WTC11 (cell line): ENCODE results near the gene MIXL1. TPM values are rescaled to one million over a fixed set of nuclear protein-coding genes. Genes with fewer than 3 reads are reported as not detected.
A peak's percentile ranks its signal among the peaks of the same experiment; 100 is the strongest.

Source experiments
- ATAC-seq: fragments of 200-7000 bp; cut with Tn5 transposase; 2 replicates; pipeline ENCODE4 v1.10.0; 2021; ENCODE audit warnings: mild to moderate bottlenecking, moderate library complexity
- CTCF ChIA-PET: fragments of 300-600 bp; sonication (Branson Sonifier 250); formaldehyde crosslinking; loops from one replicate; lab custom pipeline; 2021; ENCODE audit warnings: antibody characterized with exemption; lab: Charles Lee
- POLR2A ChIA-PET: fragments of 350-600 bp; sonication (Branson Sonifier 250); formaldehyde crosslinking; loops from one replicate; lab custom pipeline; 2021; ENCODE audit warnings: antibody characterized with exemption; lab: Charles Lee
- DNase-seq: peaks from one replicate; pipeline ENCODE4 v3.0.0; 2021; ENCODE audit warnings: low spot score
- H3K27ac Mint-ChIP-seq: 2 replicates; pipeline ENCODE4 v1.8.0; 2021; ENCODE audit warnings: mixed read lengths
- H3K27me3 Mint-ChIP-seq: 2 replicates; pipeline ENCODE4 v1.8.0; 2021; ENCODE audit warnings: low read depth, mild to moderate bottlenecking, moderate library complexity, mixed read lengths
- H3K36me3 Mint-ChIP-seq: 2 replicates; pipeline ENCODE4 v1.8.0; 2021; ENCODE audit warnings: mixed read lengths
- H3K4me1 Mint-ChIP-seq: 2 replicates; pipeline ENCODE4 v1.8.0; 2022; ENCODE audit warnings: mixed read lengths
- H3K4me3 Mint-ChIP-seq: 2 replicates; pipeline ENCODE4 v1.8.0; 2021; ENCODE audit warnings: mild to moderate bottlenecking, moderate library complexity, mixed read lengths
- H3K9me3 Mint-ChIP-seq: 2 replicates; pipeline ENCODE4 v1.8.0; 2021; ENCODE audit warnings: mixed read lengths
- ARID4B ChIP-seq: sonication (generic); formaldehyde crosslinking; IDR thresholded peaks from 2 replicates; pipeline ENCODE4 v1.8.0; 2023; ENCODE audit warnings: missing genetic modification reagents, mild to moderate bottlenecking, borderline replicate concordance
- ATF3 ChIP-seq: sonication (generic); formaldehyde crosslinking; conservative IDR thresholded peaks from 2 replicates; pipeline ENCODE4 v1.8.1; 2022; ENCODE audit warnings: mild to moderate bottlenecking, missing genetic modification reagents
- ATF6 ChIP-seq: sonication (generic); formaldehyde crosslinking; IDR thresholded peaks from 2 replicates; pipeline ENCODE4 v1.8.1; 2023; ENCODE audit warnings: mild to moderate bottlenecking, missing genetic modification reagents
- E2F1 ChIP-seq: sonication (generic); formaldehyde crosslinking; IDR thresholded peaks from 2 replicates; pipeline ENCODE4 v1.8.0; 2022; ENCODE audit warnings: mild to moderate bottlenecking, missing genetic modification reagents
- ELF4 ChIP-seq: sonication (generic); formaldehyde crosslinking; IDR thresholded peaks from 2 replicates; pipeline ENCODE4 v1.8.1; 2022; ENCODE audit warnings: low read depth, mild to moderate bottlenecking, moderate library complexity, missing genetic modification reagents
- EMX1 ChIP-seq: fragments of 250-450 bp; sonication (Bioruptor Pico); IDR thresholded peaks from 2 replicates; pipeline ENCODE4 v1.8.0; 2021; ENCODE audit warnings: mild to moderate bottlenecking
- IRF2 ChIP-seq: sonication (generic); formaldehyde crosslinking; IDR thresholded peaks from 2 replicates; pipeline ENCODE4 v1.8.0; 2022; ENCODE audit warnings: low read depth, missing genetic modification reagents, borderline replicate concordance
- MXD4 ChIP-seq: fragments of 250-450 bp; sonication (Bioruptor Pico); IDR thresholded peaks from 2 replicates; pipeline ENCODE4 v1.8.0; 2021; ENCODE audit warnings: mild to moderate bottlenecking, moderate library complexity, borderline replicate concordance
- NFE2L1 ChIP-seq: sonication (generic); formaldehyde crosslinking; IDR thresholded peaks from 2 replicates; pipeline ENCODE4 v1.8.1; 2023; ENCODE audit warnings: missing genetic modification reagents
- RELA ChIP-seq: sonication (generic); formaldehyde crosslinking; IDR thresholded peaks from 2 replicates; pipeline ENCODE4 v1.8.1; 2022; ENCODE audit warnings: missing genetic modification reagents, mild to moderate bottlenecking, borderline replicate concordance
- SMAD3 ChIP-seq: sonication (generic); formaldehyde crosslinking; IDR thresholded peaks from 2 replicates; pipeline ENCODE4 v1.8.0; 2022; ENCODE audit warnings: missing genetic modification reagents, mild to moderate bottlenecking, borderline replicate concordance
- TCF7 ChIP-seq: sonication (generic); formaldehyde crosslinking; IDR thresholded peaks from 2 replicates; pipeline ENCODE4 v1.8.0; 2022; ENCODE audit warnings: mild to moderate bottlenecking, low read depth, missing genetic modification reagents, moderate library complexity
- TEAD1 ChIP-seq: sonication (generic); formaldehyde crosslinking; IDR thresholded peaks from 2 replicates; pipeline ENCODE4 v1.8.0; 2022; ENCODE audit warnings: mild to moderate bottlenecking, missing genetic modification reagents
- TEAD4 ChIP-seq: sonication (generic); formaldehyde crosslinking; IDR thresholded peaks from 2 replicates; pipeline ENCODE4 v1.8.0; 2022; ENCODE audit warnings: mild to moderate bottlenecking, missing genetic modification reagents
- ZBTB21 ChIP-seq: sonication (generic); formaldehyde crosslinking; IDR thresholded peaks from 2 replicates; pipeline ENCODE4 v1.8.1; 2023; ENCODE audit warnings: mild to moderate bottlenecking, missing genetic modification reagents, borderline replicate concordance
- ZBTB43 ChIP-seq: sonication (generic); formaldehyde crosslinking; IDR thresholded peaks from 2 replicates; pipeline ENCODE4 v1.8.1; 2023; ENCODE audit warnings: mild to moderate bottlenecking, missing genetic modification reagents
- ZNF219 ChIP-seq: sonication (generic); formaldehyde crosslinking; IDR thresholded peaks from 2 replicates; pipeline ENCODE4 v1.8.0; 2023; ENCODE audit warnings: missing genetic modification reagents, mild to moderate bottlenecking, borderline replicate concordance
- ZNF425 ChIP-seq: fragments of 250-450 bp; sonication (Bioruptor Pico); conservative IDR thresholded peaks from 2 replicates; pipeline ENCODE4 v1.9.0; 2021; ENCODE audit warnings: mild to moderate bottlenecking
- ZNF532 ChIP-seq: fragments of 250-450 bp; sonication (Bioruptor Pico); IDR thresholded peaks from 2 replicates; pipeline ENCODE4 v1.9.0; 2021; ENCODE audit warnings: mild to moderate bottlenecking, borderline replicate concordance
- total RNA-seq: library from RNA; stranded (reverse); gene quantifications from 3 replicates; pipeline ENCODE4 v1.2.3, GENCODE V29; 2021

MIXL1 gene
- total RNA-seq, 1 experiment from 2014 or later = 6.4 TPM

- H3K27me3 Mint-ChIP-seq = no peaks in the 10 kb centered on the region
- CTCF ChIA-PET = interaction anchor here (0.5 to 7.0 kb wide), 6 partner anchors 12 to 306 kb away, joined by 3 to 40 read pairs (median 6); no protein-coding TSS in a partner anchor
- peaks cover 23% of the 10 kb centered on the region for H3K4me1 Mint-ChIP-seq
- peak overlapping the region; percentile 97 for H3K4me3 Mint-ChIP-seq
- POLR2A ChIA-PET = interaction anchor here (0.6 to 0.9 kb wide), 2 partner anchors 21 to 238 kb away, joined by 3 read pairs; no protein-coding TSS in a partner anchor
- DNase-seq (no peak), ATAC-seq (no peak)
- peaks cover 11% of the 10 kb centered on the region for H3K36me3 Mint-ChIP-seq
- no peaks in the 10 kb centered on the region for H3K9me3 Mint-ChIP-seq
- H3K27ac Mint-ChIP-seq = peak overlapping the region; percentile 97
- TF ChIP-seq E2F1 (CRISPR knock-in tag) (no peak), RELA (no peak), TCF7 (CRISPR knock-in tag) (no peak), TEAD4 (CRISPR knock-in tag) (no peak), EMX1 (CRISPR knock-in tag) (no peak), TEAD1 (CRISPR knock-in tag) (no peak), ZNF425 (CRISPR knock-in tag) (no peak), MXD4 (CRISPR knock-in tag) (no peak), ZBTB43 (CRISPR knock-in tag) (no peak), SMAD3 (CRISPR knock-in tag) (no peak), ELF4 (CRISPR knock-in tag) (no peak), ATF3 (CRISPR knock-in tag) (no peak), IRF2 (CRISPR knock-in tag) (no peak), ZBTB21 (CRISPR knock-in tag) (no peak), ZNF219 (CRISPR knock-in tag) (no peak), ZNF532 (no peak), ATF6 (no peak), NFE2L1 (no peak), ARID4B (CRISPR knock-in tag) (no peak)
Measured at GRCh38 chr1:226185141-226186036, 38.1 kb upstream of the MIXL1 start.
